Activated T-helper 1 cell treated with anti-CD3 and anti-CD28 coated beads, Interleukin-2, amount 50 U/mL, for 16 hours (primary cell): ENCODE measurements around the gene PROCR.
"Not testable (repeated sequence)": the region's sequence is repeated elsewhere in the genome, so short reads cannot be mapped to it uniquely, and the experiment has no call there.

ENCODE experiments used
- DNase-seq, 2 donors: peaks; one replicate each; pipeline ENCODE4 v3.0.0-alpha.2; 2020; ENCODE audit warnings: low read depth in 1 of 2, low spot score in 1 of 2

PROCR gene

DNA sequence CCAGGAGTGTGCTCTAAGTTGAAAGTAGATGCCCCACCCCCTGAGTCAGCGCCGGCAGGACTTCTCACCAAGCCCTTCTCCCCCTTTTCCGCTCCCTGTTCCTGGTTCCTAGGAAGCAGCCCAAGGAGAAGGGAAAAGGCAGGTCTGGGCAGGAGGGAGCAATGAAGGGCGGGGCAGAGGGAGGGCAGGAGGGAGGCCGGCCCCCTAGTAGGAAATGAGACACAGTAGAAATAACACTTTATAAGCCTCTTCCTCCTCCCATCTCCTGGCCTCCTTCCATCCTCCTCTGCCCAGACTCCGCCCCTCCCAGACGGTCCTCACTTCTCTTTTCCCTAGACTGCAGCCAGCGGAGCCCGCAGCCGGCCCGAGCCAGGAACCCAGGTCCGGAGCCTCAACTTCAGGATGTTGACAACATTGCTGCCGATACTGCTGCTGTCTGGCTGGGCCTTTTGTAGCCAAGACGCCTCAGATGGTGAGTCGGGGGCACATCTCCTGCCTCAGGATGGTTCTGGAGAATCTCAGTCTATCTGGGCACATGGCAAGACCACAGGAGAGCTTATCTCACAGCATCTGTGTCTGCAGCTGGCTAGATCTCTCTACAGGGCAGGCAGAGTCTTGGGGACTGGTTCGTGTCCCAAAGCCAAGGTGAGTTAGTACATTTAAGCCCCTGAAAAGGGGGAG, at the start of gene PROCR:
TSS of gene PROCR (plus strand) at position 320 of the 681 bp plus-strand sequence. CDS start at position 403, 83 bp downstream.
- no peak for DNase-seq

GRCh38 chr20:35122756-35123405, 49.0 kb upstream of the PROCR start:
- no peak for DNase-seq

- no peak for DNase-seq
Observed at GRCh38 chr20:35125753-35126152, 46.1 kb upstream of the PROCR start.

DNA sequence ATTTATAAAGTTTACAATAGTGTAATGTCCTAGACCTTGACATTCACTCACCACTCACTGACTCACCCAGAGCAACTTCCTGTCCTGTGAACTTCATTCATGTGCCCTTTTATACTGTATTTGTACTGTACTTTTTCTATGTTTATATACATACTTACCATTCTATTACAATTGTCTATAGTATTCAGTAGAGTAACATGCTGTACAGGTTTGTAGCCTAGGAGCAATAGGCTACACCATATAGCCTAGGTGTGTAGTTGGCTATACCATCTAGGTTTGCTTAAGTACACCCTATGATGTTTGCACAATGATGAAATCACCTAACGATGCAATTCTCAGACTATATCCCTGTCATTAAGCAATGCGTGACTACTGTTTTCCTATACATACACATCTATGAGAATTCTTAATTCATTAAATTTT, 42.2 kb upstream of the PROCR start:
- DNase-seq: no peak

GRCh38 chr20:35131934-35132333, 39.9 kb upstream of the PROCR start:
- no peak for DNase-seq

DNA sequence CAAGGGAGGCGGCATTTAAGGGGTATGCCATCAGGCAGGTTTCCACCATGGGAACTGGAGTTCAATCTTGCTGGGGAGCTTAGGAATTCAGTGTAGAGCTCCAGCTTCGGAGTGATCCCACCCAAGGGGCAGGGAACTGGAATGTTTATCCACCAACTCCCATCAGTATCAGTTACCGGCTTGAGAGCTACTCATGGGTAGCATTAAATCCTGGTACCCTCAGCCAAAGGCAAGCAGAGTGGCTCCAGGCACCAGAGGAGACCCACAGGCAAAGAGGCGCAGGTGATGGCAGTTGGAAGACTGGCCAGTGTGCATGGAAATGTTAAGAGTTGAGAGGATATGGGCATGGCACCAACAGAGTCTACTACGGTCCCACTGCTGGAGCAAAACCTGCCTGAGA, 38.8 kb upstream of the PROCR start:
- no peak for DNase-seq

GRCh38 chr20:35133735-35134134, 38.1 kb upstream of the PROCR start:
- DNase-seq: no peak

DNA sequence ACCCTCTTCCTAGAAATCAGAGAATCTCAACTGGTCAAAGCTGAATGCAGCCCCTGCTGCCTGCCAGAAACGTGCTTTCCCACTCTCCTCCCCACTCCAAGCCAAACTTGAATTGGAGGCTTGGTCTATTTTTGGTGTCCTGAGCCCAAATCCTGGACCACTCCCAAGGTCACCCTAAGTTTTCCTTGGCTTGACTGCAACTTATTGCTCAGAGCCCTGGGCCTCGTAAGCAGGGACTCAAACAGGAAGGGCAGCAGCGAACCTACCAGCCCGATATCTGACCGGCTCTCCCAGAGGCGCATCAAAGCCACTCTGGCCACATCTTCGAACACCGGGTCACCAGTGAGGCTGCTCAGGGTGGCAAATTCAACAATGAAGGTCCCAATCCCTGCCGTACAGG, 37.4 kb upstream of the PROCR start:
- DNase-seq: no peak

DNA sequence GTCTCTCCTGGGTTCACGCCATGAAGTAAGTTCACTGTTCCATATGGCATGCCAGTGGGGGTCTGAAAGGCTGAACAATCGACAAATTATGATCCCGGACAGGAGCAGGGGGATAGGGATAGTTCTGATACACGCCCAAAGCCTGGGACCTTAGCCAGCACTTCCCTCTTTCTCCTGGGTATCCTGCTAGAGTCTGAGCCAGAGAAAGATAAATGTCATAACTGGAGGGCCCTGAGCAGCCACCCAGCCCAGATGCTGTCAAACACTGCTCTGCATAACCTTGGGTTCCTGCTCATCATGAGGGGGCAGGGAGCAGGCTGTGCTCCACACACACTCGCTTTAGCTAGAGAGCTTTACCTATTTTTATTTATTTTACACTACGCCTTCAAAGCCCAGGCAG, 37.0 kb upstream of the PROCR start:
- DNase-seq: no peak

- DNase-seq: no peak
Observed at GRCh38 chr20:35135867-35136586, 35.8 kb upstream of the PROCR start.

DNA sequence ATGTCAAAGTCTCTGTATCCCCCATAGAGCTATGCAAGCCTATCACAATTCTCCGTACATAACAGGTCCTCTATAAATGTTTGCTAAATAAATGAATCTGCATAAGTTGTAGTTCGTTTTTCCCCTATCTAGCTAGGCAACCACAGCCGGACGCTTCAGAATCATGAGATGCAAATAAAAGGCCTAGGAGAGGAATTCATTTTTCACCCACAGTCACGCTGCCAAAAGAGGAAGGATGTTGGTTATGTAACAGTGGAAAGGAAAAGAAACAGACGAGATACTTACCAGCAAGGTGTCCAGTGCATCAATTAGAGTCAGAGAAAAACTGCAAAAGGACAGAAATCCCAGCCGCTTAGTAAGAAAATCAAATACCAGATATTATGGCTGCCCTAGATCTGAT, 27.2 kb upstream of the PROCR start:
- DNase-seq: no peak

- no peak for DNase-seq
Observed at GRCh38 chr20:35145141-35145564, 26.7 kb upstream of the PROCR start.

- DNase-seq: peak in 1 of 2 donors; percentile 4
Observed at GRCh38 chr20:35146299-35146919, 25.5 kb upstream of the PROCR start.

DNA sequence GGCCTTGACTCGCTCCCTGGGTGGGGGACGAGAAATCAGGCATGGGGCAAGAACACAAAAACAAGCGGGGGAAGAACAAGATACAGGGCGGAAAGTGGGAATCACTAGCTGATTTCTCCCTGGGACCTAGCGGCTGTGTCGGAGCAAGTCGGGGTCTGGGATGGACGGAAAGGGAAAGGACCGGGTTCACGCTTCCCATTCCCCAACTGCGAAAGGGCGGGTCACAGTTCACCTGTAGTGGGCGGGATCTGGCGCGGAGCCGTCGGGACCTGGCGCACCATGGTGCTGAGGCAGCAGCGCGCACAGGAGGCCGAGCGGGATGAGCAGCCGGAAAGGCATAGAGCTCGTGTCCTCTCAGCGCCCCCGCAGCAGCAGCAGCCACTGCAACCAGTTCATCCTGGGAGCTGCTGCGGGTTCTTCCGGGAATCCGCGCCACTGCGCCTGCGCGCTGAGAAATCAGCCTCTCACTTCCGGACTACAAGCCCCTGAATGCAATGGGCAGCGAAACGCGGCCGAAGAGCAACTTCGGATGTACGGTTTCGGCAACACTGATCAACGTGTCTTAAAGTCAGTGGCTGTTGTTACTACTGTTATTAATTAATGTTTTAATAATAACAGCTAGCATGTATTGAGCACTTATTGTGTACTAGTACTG, 24.8 kb upstream of the PROCR start, which contains the start of gene EDEM2:
TSS of gene EDEM2 (minus strand) at position 417 of the 655 bp plus-strand sequence. CDS start at position 339, 78 bp downstream.
- peak; percentile 83 to 90 for DNase-seq

GRCh38 chr20:35147575-35148071, 24.2 kb upstream of the PROCR start:
- not testable (repeated sequence) for DNase-seq

DNA sequence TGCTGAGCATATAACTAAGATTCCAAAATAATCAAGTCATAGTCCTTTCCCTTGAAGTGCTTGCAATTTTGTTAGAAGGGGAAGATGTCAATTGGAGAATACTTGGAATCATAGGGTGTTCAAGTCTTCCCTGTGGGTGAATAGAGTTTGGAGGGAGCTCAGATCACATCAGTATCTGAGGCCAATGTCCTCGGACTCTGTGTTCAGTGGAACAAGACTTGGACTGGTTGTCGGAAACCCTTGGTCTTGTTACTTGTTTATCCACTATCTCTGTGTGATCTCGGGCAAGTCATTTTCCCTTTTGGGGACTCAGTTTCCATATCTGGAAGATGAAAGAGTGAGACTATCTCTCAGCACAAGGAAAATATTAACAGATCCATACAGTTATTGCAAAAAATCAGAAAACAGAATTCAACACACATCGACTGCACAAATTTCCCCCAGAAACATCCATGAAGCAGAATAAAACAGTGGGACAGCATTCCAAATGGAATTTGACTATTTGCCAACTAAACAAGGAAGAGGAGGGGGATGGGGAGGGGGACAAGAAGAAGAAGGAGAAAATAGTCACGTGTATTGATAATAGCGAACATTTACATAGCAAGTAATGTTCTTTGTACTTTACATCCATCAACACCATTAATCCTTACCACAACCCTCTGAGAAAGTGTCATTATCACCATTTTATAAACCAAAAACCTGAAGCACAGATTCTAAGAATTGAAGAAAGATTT, 20.9 kb upstream of the PROCR start:
- DNase-seq: no peak

DNA sequence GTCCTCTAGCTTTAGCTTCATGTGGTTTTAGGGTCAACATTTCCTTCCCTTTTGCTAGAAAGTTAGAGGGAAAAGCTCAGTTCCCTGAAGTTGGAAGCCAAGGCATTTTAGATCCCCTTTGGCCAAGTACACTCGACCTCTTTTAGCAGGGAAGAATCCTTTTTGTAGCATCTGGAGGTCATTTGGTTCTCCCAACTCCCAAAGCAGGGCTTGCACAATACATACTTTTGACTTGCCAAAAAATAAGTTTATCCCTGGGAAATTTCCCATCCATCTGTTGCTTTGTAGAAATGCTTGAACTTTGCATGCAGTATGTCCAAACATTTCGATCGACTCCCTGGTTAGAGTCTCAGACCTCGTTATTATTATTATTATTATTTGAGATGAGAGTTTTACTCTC, 20.1 kb upstream of the PROCR start:
- DNase-seq: no peak

GRCh38 chr20:35155936-35156335, 15.9 kb upstream of the PROCR start:
- DNase-seq: no peak

- DNase-seq: no peak
Observed at GRCh38 chr20:35156978-35157377, 14.9 kb upstream of the PROCR start.

GRCh38 chr20:35160341-35160740, 11.5 kb upstream of the PROCR start:
- not testable (repeated sequence) for DNase-seq
